ENCODE measurements around the gene SLC25A40.
"Not testable (repeated sequence)": the region's sequence is repeated elsewhere in the genome, so short reads cannot be mapped to it uniquely, and the experiment has no call there.

- not testable (repeated sequence) for TF ChIP-seq CTCF (IDR thresholded peaks at IDR 0.05); POLR2AphosphoS5 (IDR thresholded peaks at IDR 0.05; ENCODE audit: low read depth, low read length); TCF7L2 (IDR thresholded peaks at IDR 0.05; ENCODE audit: low read depth, low read length)
These were observed 31.2 kb upstream of the SLC25A40 start for GRCh38 chr7:87907136-87907906.
